ENCODE results near the gene TAF13. TPM values are rescaled to one million over a fixed set of nuclear protein-coding genes. Genes with fewer than 3 reads are reported as not detected.
A peak's percentile ranks its signal among the peaks of the same experiment; 100 is the strongest.

TAF13 gene
- total RNA-seq, 1 experiment from 2014 or later, result 76.7 TPM

DNA sequence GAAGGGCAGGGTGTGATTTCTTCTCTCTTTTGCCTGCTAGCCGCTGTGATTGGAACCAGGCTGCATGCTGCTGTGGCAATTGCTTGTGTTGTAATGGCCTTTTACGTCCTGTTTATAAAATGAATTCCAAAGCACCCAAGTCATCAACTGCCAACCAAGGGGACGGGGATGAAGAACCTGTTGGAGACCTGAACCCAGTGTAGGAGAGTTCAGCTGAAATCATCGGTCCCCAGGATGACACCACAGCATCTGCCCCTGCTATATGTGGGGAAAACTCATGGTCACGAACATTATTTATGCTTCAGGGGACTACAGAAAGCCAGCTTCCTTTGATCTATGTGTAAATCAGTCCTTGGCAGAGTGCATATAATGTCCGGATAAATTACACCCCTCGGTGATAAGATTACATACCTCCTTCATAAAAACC is 18.6 kb upstream of the TAF13 start:
- no peak overlapping the region for H3K27ac Mint-ChIP-seq (ENCODE audit: low read depth, unreplicated experiment)
- DNase-seq (ENCODE audit: unreplicated experiment), result peak; percentile 19
- peaks cover 52% of the 10 kb centered on the region for H3K36me3 Mint-ChIP-seq (ENCODE audit: insufficient read depth, unreplicated experiment)
- TF ChIP-seq, protein P1, sequence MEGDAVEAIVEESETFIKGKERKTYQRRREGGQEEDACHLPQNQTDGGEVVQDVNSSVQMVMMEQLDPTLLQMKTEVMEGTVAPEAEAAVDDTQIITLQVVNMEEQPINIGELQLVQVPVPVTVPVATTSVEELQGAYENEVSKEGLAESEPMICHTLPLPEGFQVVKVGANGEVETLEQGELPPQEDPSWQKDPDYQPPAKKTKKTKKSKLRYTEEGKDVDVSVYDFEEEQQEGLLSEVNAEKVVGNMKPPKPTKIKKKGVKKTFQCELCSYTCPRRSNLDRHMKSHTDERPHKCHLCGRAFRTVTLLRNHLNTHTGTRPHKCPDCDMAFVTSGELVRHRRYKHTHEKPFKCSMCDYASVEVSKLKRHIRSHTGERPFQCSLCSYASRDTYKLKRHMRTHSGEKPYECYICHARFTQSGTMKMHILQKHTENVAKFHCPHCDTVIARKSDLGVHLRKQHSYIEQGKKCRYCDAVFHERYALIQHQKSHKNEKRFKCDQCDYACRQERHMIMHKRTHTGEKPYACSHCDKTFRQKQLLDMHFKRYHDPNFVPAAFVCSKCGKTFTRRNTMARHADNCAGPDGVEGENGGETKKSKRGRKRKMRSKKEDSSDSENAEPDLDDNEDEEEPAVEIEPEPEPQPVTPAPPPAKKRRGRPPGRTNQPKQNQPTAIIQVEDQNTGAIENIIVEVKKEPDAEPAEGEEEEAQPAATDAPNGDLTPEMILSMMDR (IDR thresholded peaks at IDR 0.05; ENCODE audit: unreplicated experiment), result no peak
- BruUV-seq (replicated peaks), result no TSS peak
- ChIA-PET POLR2A (no interaction called here), CTCF (interaction anchor here (0.7 kb wide), 1 partner anchor 275 kb away, joined by 3 read pairs; no protein-coding TSS in a partner anchor)
- H3K9me3 Mint-ChIP-seq (ENCODE audit: unreplicated experiment), result no peaks in the 10 kb centered on the region
- intact Hi-C loops (cut with micrococcal nuclease), result no loop called here
- H3K27me3 Mint-ChIP-seq (ENCODE audit: insufficient read depth, unreplicated experiment), result no peaks in the 10 kb centered on the region
- H3K4me3 Mint-ChIP-seq (ENCODE audit: unreplicated experiment), result no peak overlapping the region
- H3K4me1 Mint-ChIP-seq (ENCODE audit: insufficient read depth, unreplicated experiment), result peaks cover 12% of the 10 kb centered on the region

DNA sequence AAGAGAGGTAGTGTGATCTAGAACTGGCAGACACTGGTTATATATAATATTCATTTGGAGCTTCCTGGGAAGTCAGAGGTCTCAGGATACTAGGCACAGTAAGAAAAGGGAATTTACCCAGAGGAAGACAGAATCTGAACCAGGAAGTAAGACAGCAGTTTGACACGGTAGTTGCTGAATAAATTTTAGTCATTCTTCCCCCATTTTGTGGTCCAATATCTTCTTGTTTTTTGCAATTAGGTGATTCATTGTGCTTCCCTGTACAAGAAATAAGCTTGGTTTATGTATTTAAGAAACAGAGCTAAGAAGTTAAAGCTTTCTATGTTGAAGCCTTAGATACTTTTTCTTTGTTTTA is 16.0 kb upstream of the TAF13 start:
- Mint-ChIP-seq H3K36me3 (ENCODE audit: insufficient read depth, unreplicated experiment) (peaks cover 52% of the 10 kb centered on the region), H3K4me1 (ENCODE audit: insufficient read depth, unreplicated experiment) (peaks cover 12% of the 10 kb centered on the region), H3K9me3 (ENCODE audit: unreplicated experiment) (no peaks in the 10 kb centered on the region), H3K4me3 (ENCODE audit: unreplicated experiment) (peak overlapping the region; percentile 80), H3K27ac (ENCODE audit: low read depth, unreplicated experiment) (peak overlapping the region; percentile 96), H3K27me3 (ENCODE audit: insufficient read depth, unreplicated experiment) (no peaks in the 10 kb centered on the region)
- no TSS peak for BruUV-seq (replicated peaks)
- DNase-seq (ENCODE audit: unreplicated experiment), result no peak
- CTCF ChIA-PET, result interaction anchor here (0.5 to 2.9 kb wide), 9 partner anchors 8 to 300 kb away, joined by 3 to 12 read pairs (median 3); no protein-coding TSS in a partner anchor
- POLR2A ChIA-PET, result interaction anchor here (0.7 to 3.9 kb wide), 17 partner anchors 8 to 380 kb away, joined by 3 to 97 read pairs (median 11); partner anchors contain the start of genes CLCC1, SARS1, TAF13 and WDR47
- TF ChIP-seq, protein P1 (IDR thresholded peaks at IDR 0.05; ENCODE audit: unreplicated experiment), result no peak
- intact Hi-C loops (cut with micrococcal nuclease), result no loop called here

DNA sequence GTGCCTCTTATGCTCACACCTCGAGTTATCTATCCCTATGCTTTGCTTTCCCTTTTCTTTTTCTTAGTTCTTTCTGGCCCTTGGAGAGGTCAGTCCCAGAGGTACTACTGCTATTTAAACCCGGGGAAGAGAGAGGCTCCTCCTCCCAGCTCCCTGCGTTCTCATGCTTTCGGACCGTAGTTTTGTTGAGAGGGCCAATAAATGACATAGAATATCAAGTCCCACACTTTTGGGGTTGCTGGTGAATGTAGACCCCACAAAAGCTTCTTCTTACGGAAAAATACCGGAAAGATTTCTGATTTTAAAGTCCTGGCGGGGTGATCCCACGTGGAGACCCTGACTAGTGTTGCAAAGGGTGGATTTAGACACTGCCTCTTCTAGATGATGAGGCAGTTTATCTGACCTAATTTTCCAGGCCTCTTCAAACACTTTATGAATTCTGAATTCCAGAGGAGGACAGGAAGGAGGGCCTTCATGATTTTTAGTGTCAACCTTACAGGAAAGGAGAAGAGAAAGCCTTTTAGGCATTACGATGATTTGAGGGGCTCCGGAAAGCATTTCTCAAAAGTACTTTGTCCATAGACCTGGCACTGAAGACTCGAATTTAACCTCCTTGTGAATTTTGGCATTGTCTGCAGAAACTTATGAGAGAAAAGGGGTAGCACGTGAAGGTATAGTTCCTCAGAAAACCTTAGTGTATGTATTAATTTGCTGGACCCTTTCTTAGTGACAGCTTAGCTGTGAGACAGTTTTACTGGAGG is 15.5 kb upstream of the TAF13 start:
- TF ChIP-seq, protein P1 (IDR thresholded peaks at IDR 0.05; ENCODE audit: unreplicated experiment), result no peak
- Mint-ChIP-seq H3K27ac (ENCODE audit: low read depth, unreplicated experiment) (peak overlapping the region; percentile 96), H3K9me3 (ENCODE audit: unreplicated experiment) (no peaks in the 10 kb centered on the region), H3K4me1 (ENCODE audit: insufficient read depth, unreplicated experiment) (peaks cover 12% of the 10 kb centered on the region), H3K4me3 (ENCODE audit: unreplicated experiment) (peak overlapping the region; percentile 80), H3K36me3 (ENCODE audit: insufficient read depth, unreplicated experiment) (peaks cover 52% of the 10 kb centered on the region), H3K27me3 (ENCODE audit: insufficient read depth, unreplicated experiment) (no peaks in the 10 kb centered on the region)
- ChIA-PET CTCF (interaction anchor here (0.5 to 2.9 kb wide), 9 partner anchors 9 to 301 kb away, joined by 3 to 12 read pairs (median 3); partner anchors contain the start of gene CLCC1), POLR2A (interaction anchor here (0.6 to 3.9 kb wide), 27 partner anchors 9 to 309 kb away, joined by 3 to 97 read pairs (median 5); partner anchors contain the start of genes CLCC1, SARS1, TAF13 and WDR47)
- TSS peak; percentile 54 for BruUV-seq (replicated peaks)
- intact Hi-C loops (cut with micrococcal nuclease), result no loop called here
- DNase-seq (ENCODE audit: unreplicated experiment), result peak; percentile 59
